ENCODE measurements around the gene KIR2DL3. TPM values are rescaled to one million over a fixed set of nuclear protein-coding genes. Genes with fewer than 3 reads are reported as not detected.

Gene KIR2DL3
- total and polyA plus RNA-seq, 2 of the 4 experiments (the other 2 are of a cell fraction) = not detected

- dilution Hi-C loops (cut with HindIII; ENCODE audit: low sequenced_read_pairs, unreplicated experiment) = no loop called here
- no peak for ATAC-seq (ENCODE audit: low read depth)
- Histone ChIP-seq H3K4me3 (ENCODE audit: insufficient read depth, low read depth, low read length) (no peak overlapping the region), H3K9ac (ENCODE audit: low read depth, low read length) (no peak overlapping the region), H3K23ac (ENCODE audit: low read depth, low read length) (no peak overlapping the region), H2AFZ (replicated peaks; ENCODE audit: low read length, poor library complexity) (no peak overlapping the region), H4K20me1 (ENCODE audit: insufficient read depth, low read length) (no peaks in the 10 kb centered on the region), H3K56ac (ENCODE audit: extremely low read depth, insufficient read depth, low read length) (no peak overlapping the region), H2AK5ac (ENCODE audit: low read depth, low read length) (no peak overlapping the region), H3K9me1 (ENCODE audit: insufficient read depth, low read length) (no peaks in the 10 kb centered on the region), H3K36me3 (ENCODE audit: control insufficient read depth, insufficient read depth, low read length) (no peaks in the 10 kb centered on the region), H3K27ac (ENCODE audit: insufficient read depth, low read length) (no peak overlapping the region), H3K27me3 (ENCODE audit: control insufficient read depth, insufficient read depth, low read length) (no peaks in the 10 kb centered on the region), H3K9me3 (ENCODE audit: control insufficient read depth, insufficient read depth, low read length) (peaks cover 26% of the 10 kb centered on the region), H4K5ac (ENCODE audit: low read depth, low read length) (no peak overlapping the region), H3K4me1 (ENCODE audit: control insufficient read depth, insufficient read depth, low read length) (no peaks in the 10 kb centered on the region), H3K4ac (ENCODE audit: low read depth, low read length) (no peak overlapping the region), H3K79me1 (ENCODE audit: low read depth in 1 of 2, low read length in 2 of 2) (no peaks in the 10 kb centered on the region), H3K18ac (ENCODE audit: low read depth, low read length) (no peak overlapping the region), H2BK20ac (ENCODE audit: low read depth, low read length) (no peak overlapping the region), H4K91ac (ENCODE audit: insufficient read depth, low read depth, low read length) (no peak overlapping the region), H2BK120ac (ENCODE audit: low read depth, low read length) (no peak overlapping the region), H2BK15ac (ENCODE audit: low read depth, low read length) (no peak overlapping the region), H2AK9ac (replicated peaks; ENCODE audit: low read depth, low read length, poor library complexity) (no peak overlapping the region), H4K8ac (ENCODE audit: low read depth in 2 of 2, low read length in 2 of 2) (no peak overlapping the region), H3K14ac (replicated peaks; ENCODE audit: low read depth, low read length) (no peak overlapping the region), H3K4me2 (ENCODE audit: low read depth, low read length) (no peak overlapping the region), H2BK5ac (ENCODE audit: low read depth, low read length, poor library complexity, severe bottlenecking) (no peak overlapping the region)
- BruUV-seq (replicated peaks) = no TSS peak
- 44% methylated on average over 1 of the region's 1 CpG; no CpG with 5 or more reads in 1 of the 2 experiments for WGBS, 2 experiments (ENCODE audit: extremely low coverage in 2 of 2, insufficient read length in 1 of 2)
- no peak for TF ChIP-seq SMC3 (IDR thresholded peaks at IDR 0.05; ENCODE audit: low read depth, low read length)
- no peak for TF ChIP-seq FOS (IDR thresholded peaks at IDR 0.05; ENCODE audit: low read depth, low read length)
- no peak for TF ChIP-seq MAZ (IDR thresholded peaks at IDR 0.05; ENCODE audit: borderline replicate concordance, low read depth, low read length)
- no peak for TF ChIP-seq RAD21 (IDR thresholded peaks at IDR 0.05; ENCODE audit: low read length)
- no peak for TF ChIP-seq RCOR1 (IDR thresholded peaks at IDR 0.05; ENCODE audit: insufficient replicate concordance, low read length)
- no peak for TF ChIP-seq POLR2A (IDR thresholded peaks at IDR 0.05; ENCODE audit: low read depth, low read length)
- no peak for TF ChIP-seq MAFK (IDR thresholded peaks at IDR 0.05; ENCODE audit: low read depth, low read length)
- no peak for TF ChIP-seq NFE2L2 (IDR thresholded peaks at IDR 0.05; ENCODE audit: low read depth, low read length)
- DNase-seq = no peak
- in situ Hi-C loops (cut with MboI; ENCODE audit: low sequenced_read_pairs) = no loop called here
- POLR2A ChIA-PET (ENCODE audit: unreplicated experiment) = no interaction called here
- CTCF ChIA-PET = no interaction called here
- intact Hi-C loops (cut with micrococcal nuclease) = no loop called here
Measured at GRCh38 chr19:54738715-54739114, 402 bp downstream of the KIR2DL3 start.
